SKM-1 treated with dmso at 0.1 percent for 144 hours (cell line): ENCODE data around the gene PPP4R2.
"Not testable (repeated sequence)": the region's sequence is repeated elsewhere in the genome, so short reads cannot be mapped to it uniquely, and the experiment has no call there.

Experiments
- DNase-seq: peaks from one replicate; lab custom pipeline; 2025; ENCODE audit not compliant: unreplicated experiment; lab: John Stamatoyannopoulos, UW

PPP4R2 gene

DNA sequence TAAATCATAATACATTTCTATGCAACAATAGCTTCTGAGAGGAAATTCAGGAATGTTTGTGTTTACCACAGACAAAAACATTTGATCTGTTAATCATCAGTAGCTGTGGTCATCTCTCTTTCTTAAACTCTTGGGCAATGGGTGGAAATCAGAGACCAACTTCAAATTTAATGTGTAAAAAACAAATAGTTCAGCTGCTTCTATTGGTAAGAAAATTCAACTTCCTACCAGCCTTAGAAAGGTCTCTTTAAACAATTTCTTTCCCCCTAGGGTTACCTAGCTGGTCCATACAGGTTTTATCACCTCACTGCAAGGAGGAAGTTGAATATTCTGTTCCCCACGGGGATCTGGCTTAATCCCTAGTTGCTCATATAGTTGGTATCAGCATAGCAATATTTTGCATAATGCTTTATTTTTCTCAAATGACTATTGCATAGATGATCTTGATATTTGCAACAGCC is 20.3 kb upstream of the PPP4R2 start:
- no peak for DNase-seq

DNA sequence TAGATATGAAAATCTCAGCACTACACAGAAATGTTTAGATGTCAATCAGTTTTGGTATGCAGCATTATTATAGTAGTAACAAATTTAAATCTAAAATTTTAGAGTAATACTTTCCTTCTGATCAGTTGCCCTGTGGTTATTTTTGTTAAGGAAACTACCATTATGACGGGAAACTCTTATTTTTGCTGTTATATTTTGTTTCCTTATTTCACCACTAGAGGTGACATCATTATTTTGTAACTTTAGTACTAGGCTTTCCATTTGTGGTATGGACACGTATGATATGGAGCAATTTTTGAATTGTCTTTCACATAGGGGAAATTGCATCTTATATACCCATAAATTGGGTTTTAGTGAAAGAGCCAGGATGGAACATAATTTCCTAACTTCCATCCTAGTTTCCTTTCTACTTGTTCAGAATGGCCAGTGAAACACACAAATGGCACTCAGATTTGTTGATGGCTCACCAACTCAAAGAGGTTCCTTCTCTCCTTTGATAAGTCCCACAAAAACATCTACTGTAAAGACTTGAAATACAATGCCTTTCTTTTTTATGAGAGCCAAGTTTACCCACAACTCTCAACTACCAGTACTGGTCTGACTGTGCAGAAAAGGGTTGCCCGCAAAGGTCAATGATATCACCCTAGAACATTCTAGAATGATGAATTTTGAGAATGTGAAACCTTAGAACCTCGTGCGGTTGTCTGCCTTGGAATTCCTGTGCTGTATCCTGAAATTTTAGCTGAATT is 19.4 kb upstream of the PPP4R2 start:
- peak; percentile 80 for DNase-seq

- peak; percentile 55 for DNase-seq
Observed at GRCh38 chr3:72982609-72983366, 13.8 kb upstream of the PPP4R2 start.

GRCh38 chr3:72985576-72985975 is 11.0 kb upstream of the PPP4R2 start:
- no peak for DNase-seq

GRCh38 chr3:72990701-72991395 is 5.8 kb upstream of the PPP4R2 start:
- no peak for DNase-seq

GRCh38 chr3:72991522-72991921 is 5.1 kb upstream of the PPP4R2 start:
- no peak for DNase-seq

- DNase-seq, result no peak
Observed at GRCh38 chr3:72993391-72993790, 3.2 kb upstream of the PPP4R2 start.

DNA sequence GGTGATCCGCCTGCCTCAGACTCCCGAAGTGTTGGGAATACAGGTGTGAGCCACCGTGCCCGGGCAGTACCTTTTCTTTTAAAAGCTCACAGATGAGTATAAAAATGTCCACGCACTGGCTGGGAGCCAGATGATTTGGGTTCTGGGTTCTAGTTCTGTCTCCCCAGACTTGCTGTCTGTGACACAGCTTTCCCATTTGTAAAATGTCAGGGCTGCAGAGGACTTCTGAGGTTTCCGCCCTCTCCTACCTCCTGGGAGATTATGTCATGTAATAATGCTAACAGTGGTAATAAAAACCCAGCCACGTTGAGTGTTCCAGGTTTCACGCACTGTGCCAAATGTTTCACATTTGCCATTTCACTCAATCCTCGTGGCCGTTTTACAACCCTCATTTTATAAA is 1.3 kb upstream of the PPP4R2 start:
- no peak for DNase-seq

DNA sequence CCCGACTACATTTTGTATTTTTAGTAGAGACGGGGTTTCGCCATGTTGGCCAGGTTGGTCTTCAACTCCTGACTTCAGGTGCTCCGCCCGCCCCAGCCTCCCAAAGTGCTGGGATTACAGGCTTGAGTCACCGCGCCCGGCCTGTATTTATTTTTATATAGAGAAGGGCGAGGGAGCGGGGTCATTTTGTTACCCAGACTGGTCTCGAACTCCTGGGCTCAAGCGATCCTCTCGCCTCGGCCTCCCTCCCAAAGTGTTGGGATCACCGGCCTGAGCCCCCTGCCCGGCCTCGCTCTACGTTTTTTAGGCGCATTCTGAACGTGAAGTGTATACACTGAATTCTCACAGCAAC is 514 bp upstream of the PPP4R2 start:
- DNase-seq, result no peak

DNA sequence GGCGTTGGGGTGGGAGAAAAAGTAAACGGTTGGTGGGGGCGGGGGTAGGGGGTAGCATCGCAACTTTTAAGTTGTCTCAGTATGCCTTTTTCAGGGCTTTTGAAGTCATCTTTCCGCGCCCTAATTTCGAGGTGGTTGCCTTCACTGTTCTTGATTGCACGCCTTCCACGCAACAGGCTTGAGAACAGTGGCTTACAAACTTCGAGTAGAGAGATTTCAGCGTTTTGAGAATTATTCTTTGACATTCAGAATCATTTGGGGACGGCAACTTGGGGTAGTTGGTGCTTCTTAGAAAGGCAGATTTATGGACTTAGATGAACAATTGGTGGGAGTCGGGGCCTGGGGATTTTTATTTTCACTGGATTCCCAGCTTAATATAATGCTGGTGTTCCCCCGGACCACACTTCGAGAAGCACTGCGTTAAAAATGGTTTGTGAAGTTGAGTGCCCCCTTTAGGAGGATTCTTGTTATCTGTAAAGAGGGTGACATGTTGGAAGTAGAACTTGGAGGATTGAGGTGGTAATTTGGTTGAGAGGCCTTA is 880 bp downstream of the PPP4R2 start:
- DNase-seq, result peak; percentile 48

DNA sequence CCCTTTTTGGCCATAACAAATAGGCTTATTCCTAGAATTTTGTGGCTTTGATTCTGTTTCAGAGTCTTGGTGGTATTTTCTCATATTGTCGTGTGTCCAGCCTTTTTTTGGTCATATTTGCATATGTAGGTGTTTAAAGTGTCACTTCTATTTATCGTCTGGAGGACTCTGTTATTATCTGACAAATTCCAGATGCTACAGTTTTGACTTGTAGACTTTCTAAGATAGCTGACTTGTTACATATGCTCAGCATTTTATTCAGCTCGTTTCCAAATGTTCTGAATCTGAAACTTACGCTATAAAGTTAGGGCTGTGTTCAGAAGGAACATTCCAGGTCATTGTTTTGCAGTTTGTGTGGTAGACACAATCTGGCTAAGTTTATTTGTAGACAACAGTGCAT is 1.9 kb downstream of the PPP4R2 start:
- DNase-seq, result no peak

DNA sequence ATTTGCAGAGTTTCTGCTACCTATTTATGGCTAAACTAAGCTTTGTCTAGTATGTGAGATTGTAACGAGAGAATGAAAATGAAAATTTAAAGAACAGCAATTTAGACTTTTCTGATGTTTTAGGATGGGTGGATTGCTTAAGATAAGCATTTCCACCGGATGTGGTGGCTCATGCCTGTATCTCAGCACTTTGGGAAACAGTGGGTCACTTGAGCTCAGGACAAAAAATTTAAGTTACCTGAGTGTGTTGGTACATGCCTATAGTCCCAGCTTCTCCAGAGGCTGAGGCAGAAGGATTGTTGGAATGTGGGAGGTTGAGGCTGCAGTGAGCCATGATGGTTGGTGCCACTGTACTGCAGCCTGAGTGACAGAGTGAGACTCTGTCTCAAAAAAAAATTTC is 3.3 kb downstream of the PPP4R2 start:
- no peak for DNase-seq

DNA sequence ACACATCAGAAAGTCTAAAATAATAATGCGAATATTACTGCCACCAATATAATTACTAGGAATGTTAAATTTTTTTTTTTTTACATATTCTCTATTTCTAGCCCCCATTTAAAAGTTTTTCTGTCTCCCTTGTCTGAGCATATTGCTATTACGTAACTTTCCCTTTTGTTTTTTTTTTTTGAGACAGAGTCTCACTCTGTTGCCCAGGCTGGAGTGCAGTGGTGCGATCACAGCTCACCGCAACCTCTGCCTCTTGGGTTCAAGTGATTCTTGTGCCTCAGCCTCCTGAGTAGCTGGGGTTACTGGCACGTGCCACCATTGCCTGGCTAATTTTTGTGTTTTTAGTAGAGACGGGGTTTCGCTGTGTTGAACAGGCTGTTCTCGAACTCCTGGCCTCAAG is 6.4 kb downstream of the PPP4R2 start:
- DNase-seq, result not testable (repeated sequence)

GRCh38 chr3:73004316-73004715 is 7.7 kb downstream of the PPP4R2 start:
- DNase-seq, result no peak

GRCh38 chr3:73007992-73008712 is 11.5 kb downstream of the PPP4R2 start:
- no peak for DNase-seq

DNA sequence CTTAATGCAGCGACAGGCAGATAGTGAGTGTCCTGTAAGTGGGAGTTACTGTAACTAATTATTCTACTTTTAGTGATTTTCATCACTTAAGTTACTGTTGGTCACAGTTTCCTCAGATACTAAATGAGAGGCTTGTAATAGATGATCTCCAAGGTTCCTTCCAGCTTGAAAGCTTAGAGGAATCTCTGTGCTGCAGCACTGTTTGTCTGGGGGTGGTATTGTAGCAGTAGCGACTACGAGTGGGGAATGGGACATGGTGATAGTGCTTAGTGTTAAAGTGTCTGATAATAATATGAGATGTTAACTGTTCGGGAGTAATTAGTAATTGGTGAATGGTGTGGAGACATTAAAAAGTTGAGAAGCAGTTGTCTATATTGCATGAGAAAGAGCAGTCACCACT is 12.4 kb downstream of the PPP4R2 start:
- no peak for DNase-seq

GRCh38 chr3:73009750-73010149 is 13.1 kb downstream of the PPP4R2 start:
- DNase-seq, result no peak

DNA sequence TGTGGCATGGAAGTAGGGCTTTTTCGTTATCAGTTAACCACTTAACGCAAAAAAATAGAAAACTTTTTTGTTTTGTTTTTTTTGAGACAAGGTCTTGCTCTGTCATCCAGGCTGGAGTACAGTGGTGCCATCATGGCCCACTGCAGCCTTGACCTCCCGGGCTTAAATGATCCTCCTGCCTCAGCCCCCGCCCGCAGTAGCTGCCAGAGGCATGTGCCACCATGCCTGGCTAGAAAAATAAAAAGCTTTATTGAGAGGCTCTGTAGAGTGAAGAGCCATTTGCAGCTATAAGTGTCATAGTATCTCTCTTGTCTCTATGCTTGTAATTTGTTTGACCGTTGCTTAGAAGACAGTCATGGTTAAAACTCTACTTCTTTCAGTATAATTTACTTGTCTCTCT is 13.5 kb downstream of the PPP4R2 start:
- DNase-seq, result no peak

DNA sequence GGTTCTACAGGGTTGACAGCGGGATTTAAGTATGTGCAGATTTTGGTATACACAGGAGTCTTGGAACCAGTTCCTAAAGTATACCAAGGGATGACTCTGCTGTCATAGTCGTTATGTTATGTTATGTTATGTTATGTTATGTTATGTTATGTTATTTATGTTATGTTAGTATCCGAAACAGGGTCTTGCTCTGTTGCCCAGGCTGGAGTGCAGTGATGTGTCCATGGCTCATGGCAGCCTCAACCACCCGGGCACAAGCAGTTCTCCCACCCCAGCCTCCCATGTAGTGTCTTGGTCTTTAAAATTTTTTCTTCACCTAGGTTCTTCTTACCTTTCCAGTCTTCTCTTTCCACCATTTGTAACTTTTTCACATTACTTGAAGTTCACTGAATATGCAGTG is 21.7 kb downstream of the PPP4R2 start:
- no peak for DNase-seq

GRCh38 chr3:73018790-73019441 is 22.3 kb downstream of the PPP4R2 start:
- no peak for DNase-seq
